ENCODE data around the gene UGT1A9.

The UGT1A9 gene

DNA sequence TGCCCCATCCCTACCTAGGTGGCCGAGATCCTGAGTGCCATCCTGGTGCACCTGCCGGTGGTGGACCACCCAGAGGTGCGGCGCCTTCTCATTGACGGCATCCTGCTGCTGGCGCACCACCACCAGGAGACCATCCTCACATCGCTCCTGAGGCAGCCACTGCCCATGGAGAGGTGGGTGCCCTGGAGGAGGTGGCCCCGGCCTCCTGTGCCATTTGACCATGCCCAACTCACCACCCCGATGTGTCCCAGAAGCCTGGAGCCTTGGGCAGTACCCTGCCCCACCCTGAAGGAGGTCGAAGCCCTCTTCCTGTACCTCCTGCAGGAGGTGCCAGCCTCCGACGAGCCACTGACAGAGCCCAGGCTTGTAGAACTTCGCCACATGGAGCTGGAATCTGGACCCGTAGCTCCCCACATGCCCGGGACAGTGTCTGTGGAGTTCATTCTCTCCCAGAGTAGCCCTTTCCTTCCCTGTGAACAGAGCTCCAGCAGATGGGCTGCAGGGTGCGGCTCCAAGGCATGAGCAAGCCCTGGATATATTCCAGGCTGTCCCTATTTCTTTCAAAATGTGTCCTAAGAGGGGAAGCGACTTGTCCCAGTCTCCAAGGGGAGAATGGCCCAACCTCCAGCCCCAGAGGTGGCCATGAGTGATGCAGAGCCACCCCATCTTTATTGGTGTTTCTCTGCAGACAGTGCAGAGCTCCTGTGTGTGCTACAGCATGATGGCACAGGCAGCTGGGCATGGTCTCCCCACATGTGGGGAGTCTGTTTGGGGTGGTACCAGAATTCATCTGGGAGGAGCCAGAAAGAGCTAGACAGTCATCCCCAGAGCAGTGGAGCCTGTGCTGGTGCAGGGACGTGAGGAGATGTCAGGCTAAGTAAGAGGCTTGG is 148.4 kb downstream of the UGT1A9 start:
- no peak for DNase-seq

- DNase-seq, result no peak
Observed at GRCh38 chr2:233820774-233821105, 149.0 kb downstream of the UGT1A9 start.

- no peak for DNase-seq
Observed at GRCh38 chr2:233821196-233821595, 149.5 kb downstream of the UGT1A9 start.

DNA sequence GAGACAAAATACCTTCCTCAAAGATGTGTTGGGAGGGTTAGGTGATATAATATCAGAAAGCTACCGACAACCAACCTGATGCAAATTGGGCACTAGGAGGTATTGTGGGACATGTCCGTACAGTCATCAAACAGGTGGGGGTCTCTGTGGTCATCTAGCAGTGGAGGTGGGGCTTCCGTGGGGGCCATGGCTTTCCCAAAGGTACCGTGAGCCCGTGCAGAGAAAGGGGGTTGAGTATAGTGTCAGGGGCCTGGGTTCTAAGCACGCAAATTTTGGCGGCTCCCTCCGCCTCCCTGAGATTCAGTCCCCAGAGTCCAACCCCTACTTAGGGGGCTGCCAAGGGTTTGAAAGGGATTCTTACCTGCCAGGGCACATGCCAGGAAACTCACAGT is 150.0 kb downstream of the UGT1A9 start:
- DNase-seq, result no peak

GRCh38 chr2:233822101-233822771 is 150.5 kb downstream of the UGT1A9 start:
- no peak for DNase-seq
